NCI-H2227 (cell line): ENCODE results near the gene ECEL1.
A peak's percentile ranks its signal among the peaks of the same experiment; 100 is the strongest.

Experiments used
- DNase-seq: peaks from one replicate; lab custom pipeline; 2025; ENCODE audit not compliant: unreplicated experiment; lab: John Stamatoyannopoulos, UW

ECEL1 gene

GRCh38 chr2:232502511-232502910 lies 14.9 kb upstream of the ECEL1 start:
- DNase-seq, result peak; percentile 51

- peak; percentile 42 for DNase-seq
Observed at GRCh38 chr2:232501794-232502390, 14.3 kb upstream of the ECEL1 start.

GRCh38 chr2:232501331-232501771 lies 13.7 kb upstream of the ECEL1 start:
- no peak for DNase-seq

DNA sequence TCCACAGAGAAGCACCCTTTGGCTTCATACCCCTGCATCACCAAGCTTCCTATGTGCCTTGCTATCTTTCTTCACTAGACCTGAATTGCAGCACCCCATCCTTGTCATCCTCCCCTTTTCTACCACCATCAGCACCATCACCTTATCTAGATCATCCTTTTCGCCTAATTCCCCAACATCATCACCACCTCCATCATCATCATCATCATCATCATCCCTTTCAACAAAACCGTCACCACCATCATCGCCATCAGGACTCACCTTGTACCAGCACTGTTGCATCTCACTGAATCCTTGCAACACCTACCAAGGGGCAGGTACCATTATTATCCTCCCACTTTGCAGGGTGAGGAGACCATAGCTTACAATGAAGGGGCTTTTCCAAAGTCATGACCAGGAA lies 10.8 kb upstream of the ECEL1 start:
- no peak for DNase-seq

- peak; percentile 24 for DNase-seq
Observed at GRCh38 chr2:232497348-232497747, 9.7 kb upstream of the ECEL1 start.

DNA sequence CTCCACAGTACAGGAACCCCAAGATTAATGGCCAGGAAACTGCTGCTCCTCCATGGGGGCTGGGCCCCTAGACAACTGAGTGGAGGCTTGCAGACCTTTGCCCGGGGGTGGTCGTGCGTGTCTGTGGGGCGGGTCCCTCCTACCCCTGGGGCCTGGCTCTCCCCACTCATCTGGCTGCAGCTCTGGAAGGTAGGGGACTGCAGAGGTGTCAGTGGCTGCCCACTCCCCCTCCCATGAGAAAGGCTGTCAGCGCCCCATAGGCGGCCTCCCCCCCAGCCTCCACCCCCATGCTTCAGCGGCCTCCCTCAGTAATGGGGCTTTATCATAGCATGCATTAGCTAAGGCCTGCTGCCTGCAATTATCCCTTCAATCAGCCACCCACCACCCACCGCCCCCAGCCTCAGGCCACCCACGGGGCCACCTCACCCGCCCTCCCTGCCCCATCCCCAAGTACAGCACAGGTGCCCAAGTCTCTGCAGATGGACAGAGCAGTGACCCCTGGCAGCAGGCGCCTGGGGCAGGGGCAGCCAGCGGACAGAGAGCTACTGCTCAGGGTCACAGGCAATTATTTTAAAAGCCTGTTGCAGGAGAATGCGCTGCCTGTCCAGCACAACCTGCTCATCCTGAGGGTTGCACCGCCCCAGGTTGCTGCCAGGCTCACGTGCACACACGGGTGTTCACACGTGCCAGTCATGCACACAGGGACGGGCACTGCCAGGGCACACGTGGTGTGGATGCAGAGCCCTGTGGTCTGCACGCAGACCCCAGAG lies 9.1 kb upstream of the ECEL1 start:
- peak; percentile 37 for DNase-seq

- DNase-seq, result no peak
Observed at GRCh38 chr2:232495292-232495691, 7.7 kb upstream of the ECEL1 start.

GRCh38 chr2:232494542-232494941 lies 6.9 kb upstream of the ECEL1 start:
- no peak for DNase-seq

GRCh38 chr2:232493701-232494474 lies 6.3 kb upstream of the ECEL1 start:
- no peak for DNase-seq

GRCh38 chr2:232492963-232493700 lies 5.5 kb upstream of the ECEL1 start:
- DNase-seq, result no peak

GRCh38 chr2:232492236-232492848 lies 4.7 kb upstream of the ECEL1 start:
- DNase-seq, result no peak

DNA sequence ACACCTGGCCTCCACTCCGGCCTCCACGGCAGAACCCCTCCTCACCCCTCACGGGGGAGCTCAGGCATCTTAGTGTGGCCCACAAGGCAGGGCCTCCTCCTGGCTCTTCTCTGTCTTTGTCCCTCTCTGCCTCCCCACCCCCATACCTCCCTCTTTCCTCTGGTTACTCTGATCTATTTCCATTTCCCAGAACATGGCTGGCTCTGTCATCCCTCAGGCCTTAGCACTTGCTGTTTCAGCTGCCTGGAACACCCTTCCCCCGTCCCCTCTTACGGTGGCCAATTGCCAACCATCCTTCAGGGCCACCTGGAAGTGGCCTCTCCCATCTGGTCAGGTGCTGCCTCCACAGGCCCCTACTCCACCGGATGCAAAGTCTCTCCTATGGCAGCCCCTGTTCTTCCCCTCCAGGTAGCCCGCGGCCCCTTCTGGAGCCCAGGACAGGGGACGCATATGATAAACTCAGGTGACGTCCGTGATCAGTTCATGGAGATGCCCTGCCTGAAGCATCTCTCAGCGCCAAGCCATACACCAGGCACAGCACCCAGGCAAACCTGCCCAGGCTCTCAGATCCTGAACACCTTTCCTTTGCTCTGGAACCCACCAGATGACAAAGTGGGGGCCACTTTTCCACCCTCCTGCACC lies 3.6 kb upstream of the ECEL1 start:
- DNase-seq, result no peak

- DNase-seq, result no peak
Observed at GRCh38 chr2:232490221-232491138, 2.8 kb upstream of the ECEL1 start.

- DNase-seq, result no peak
Observed at GRCh38 chr2:232489516-232490220, 2.0 kb upstream of the ECEL1 start.

GRCh38 chr2:232488721-232489300 lies 1.2 kb upstream of the ECEL1 start:
- no peak for DNase-seq

- no peak for DNase-seq
Observed at GRCh38 chr2:232488097-232488711, 570 bp upstream of the ECEL1 start.

GRCh38 chr2:232486558-232487384 lies 863 bp downstream of the ECEL1 start:
- DNase-seq, result no peak
